MM.1S (cell line): Measurements from ENCODE around the gene CRYZL1.

Experiments used
- EZH2phosphoT487 ChIP-seq: fragments of 300-600 bp; sonication (generic); IDR thresholded peaks from 2 replicates; pipeline ENCODE4 v1.6.1; 2018; ENCODE audit warnings: antibody characterized with exemption, low read length
- TF ChIP-seq, protein P1 (sequence below): fragments of 300-600 bp; sonication (generic); IDR thresholded peaks from 2 replicates; pipeline ENCODE4 v1.5.1; 2016; ENCODE audit warnings: antibody characterized with exemption, low read length, mixed read lengths

DNA sequence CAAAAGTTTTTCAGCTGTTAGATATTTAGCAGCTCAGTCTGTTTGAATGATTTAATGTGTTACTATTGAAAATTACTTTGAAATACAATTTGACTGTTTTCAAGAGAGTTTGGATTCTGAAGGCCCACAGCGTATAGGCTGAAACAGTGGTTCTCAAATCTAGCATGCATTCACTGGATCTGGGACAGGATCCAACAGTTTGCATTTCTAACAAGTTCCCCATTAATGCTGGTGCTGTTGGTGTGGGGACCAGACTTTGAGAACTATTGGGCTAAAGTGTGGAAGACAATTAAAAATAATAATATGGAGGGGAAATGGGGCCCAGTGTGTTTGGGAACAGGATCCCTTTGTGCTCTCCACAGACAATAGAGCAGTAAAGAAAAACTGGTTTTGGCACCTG lies 32.7 kb upstream of the CRYZL1 start:
- TF ChIP-seq, protein P1, sequence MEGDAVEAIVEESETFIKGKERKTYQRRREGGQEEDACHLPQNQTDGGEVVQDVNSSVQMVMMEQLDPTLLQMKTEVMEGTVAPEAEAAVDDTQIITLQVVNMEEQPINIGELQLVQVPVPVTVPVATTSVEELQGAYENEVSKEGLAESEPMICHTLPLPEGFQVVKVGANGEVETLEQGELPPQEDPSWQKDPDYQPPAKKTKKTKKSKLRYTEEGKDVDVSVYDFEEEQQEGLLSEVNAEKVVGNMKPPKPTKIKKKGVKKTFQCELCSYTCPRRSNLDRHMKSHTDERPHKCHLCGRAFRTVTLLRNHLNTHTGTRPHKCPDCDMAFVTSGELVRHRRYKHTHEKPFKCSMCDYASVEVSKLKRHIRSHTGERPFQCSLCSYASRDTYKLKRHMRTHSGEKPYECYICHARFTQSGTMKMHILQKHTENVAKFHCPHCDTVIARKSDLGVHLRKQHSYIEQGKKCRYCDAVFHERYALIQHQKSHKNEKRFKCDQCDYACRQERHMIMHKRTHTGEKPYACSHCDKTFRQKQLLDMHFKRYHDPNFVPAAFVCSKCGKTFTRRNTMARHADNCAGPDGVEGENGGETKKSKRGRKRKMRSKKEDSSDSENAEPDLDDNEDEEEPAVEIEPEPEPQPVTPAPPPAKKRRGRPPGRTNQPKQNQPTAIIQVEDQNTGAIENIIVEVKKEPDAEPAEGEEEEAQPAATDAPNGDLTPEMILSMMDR, result no peak
- TF ChIP-seq EZH2phosphoT487, result no peak
